Epithelial cell of proximal tubule (primary cell): ENCODE results near the gene TRAK1. TPM values are rescaled to one million over a fixed set of nuclear protein-coding genes. Genes with fewer than 3 reads are reported as not detected.

Source experiments
- DNase-seq: peaks from one replicate; pipeline ENCODE4 v3.0.0-alpha.2; 2011; ENCODE audit warnings: low read depth
- H3K4me3 ChIP-seq: 2 replicates; pipeline ENCODE4 v1.5.1; 2011; ENCODE audit warnings: low read depth, mild to moderate bottlenecking, low read length
- total RNA-seq: library from RNA; depleted of rRNA; stranded (reverse); fragments of >200 nt; gene quantifications from 2 replicates; pipeline ENCODE4 v1.2.3, GENCODE V29; 2015
- TF ChIP-seq, protein P1 (sequence below): conservative IDR thresholded peaks from 2 replicates; pipeline ENCODE4 v1.5.1; 2012; ENCODE audit warnings: low read depth, mild to moderate bottlenecking, low read length

The TRAK1 gene
- total RNA-seq, 1 donor from 2014 or later: 22.4 TPM

DNA sequence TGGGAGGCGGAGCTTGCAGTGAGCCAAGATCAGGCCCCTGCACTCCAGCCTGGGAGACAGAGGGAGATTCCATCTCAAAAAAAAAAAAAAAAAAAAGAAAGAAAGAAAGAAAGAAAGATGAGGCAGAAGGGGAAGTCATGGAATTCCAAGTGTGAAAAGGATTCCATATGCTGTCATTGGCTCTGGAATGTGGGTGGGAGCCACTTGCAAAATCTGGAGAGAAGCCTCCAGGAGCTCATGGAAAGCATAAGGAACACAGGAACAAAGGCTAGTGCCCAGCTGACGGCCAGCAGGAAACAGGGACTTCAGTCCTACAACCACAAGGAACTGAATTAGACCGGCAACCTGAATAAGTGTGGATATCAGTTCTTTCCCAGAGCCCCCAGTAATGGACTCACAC, 12.5 kb upstream of the TRAK1 start:
- TF ChIP-seq, protein P1, sequence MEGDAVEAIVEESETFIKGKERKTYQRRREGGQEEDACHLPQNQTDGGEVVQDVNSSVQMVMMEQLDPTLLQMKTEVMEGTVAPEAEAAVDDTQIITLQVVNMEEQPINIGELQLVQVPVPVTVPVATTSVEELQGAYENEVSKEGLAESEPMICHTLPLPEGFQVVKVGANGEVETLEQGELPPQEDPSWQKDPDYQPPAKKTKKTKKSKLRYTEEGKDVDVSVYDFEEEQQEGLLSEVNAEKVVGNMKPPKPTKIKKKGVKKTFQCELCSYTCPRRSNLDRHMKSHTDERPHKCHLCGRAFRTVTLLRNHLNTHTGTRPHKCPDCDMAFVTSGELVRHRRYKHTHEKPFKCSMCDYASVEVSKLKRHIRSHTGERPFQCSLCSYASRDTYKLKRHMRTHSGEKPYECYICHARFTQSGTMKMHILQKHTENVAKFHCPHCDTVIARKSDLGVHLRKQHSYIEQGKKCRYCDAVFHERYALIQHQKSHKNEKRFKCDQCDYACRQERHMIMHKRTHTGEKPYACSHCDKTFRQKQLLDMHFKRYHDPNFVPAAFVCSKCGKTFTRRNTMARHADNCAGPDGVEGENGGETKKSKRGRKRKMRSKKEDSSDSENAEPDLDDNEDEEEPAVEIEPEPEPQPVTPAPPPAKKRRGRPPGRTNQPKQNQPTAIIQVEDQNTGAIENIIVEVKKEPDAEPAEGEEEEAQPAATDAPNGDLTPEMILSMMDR: no peak
- no peak overlapping the region for H3K4me3 ChIP-seq
- DNase-seq: no peak

DNA sequence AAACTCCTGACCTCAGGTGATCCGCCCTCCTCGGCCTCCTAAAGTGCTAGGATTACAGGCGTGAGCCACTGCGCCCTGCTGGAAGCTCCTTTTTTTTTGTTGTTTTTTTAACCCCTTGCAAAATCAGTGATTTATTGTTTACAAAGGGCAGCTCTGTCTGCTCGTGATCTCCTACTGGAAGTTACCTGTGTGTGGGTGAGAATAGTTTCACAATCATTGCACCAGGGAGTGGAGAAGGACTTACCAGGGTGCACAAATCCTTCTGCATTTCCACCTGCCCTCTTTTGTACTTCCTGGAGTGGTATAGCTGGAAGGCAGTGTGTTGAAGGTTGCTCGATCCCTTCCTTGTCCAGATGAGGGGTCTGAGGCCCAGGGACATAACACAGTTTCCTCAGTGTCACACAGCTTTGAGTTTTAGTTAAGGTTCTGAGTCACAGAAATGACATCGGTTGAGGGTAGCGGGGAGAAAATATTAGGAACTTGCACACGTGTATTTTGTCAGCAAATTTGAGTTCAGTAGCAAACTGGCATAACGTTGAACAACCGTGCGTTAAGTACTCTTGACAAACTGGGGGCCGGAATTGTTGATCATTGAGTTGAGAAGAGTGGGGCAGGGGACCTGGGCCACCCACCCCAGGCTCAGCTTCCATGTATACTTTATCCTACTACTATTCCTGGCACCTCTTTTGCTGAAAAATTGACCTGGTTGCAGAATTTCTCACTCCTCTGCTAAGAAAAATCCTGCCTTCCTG, 11.3 kb upstream of the TRAK1 start:
- no peak overlapping the region for H3K4me3 ChIP-seq
- no peak for DNase-seq
- TF ChIP-seq, protein P1: no peak

DNA sequence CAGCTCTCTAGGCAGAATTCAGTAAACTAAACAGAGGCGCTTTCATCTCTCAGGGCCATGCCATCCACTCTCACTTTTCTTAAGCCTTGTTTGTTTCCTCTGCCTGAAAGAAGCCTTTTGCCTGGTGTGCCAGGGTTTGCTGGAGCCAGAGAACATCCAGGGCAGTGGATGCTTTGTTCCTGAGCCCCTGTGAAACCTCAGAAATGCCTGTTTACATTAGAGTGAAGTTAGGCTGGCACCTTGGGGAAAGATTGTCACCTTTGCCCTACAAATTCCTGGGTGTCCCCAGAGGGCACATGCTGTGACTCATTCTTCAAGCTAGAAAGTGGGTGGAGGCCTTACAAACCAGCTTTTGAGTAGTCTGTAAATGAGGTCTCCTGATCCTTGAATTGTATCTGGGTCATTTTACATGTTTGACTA, 10.7 kb upstream of the TRAK1 start:
- TF ChIP-seq, protein P1: no peak
- no peak overlapping the region for H3K4me3 ChIP-seq
- no peak for DNase-seq

DNA sequence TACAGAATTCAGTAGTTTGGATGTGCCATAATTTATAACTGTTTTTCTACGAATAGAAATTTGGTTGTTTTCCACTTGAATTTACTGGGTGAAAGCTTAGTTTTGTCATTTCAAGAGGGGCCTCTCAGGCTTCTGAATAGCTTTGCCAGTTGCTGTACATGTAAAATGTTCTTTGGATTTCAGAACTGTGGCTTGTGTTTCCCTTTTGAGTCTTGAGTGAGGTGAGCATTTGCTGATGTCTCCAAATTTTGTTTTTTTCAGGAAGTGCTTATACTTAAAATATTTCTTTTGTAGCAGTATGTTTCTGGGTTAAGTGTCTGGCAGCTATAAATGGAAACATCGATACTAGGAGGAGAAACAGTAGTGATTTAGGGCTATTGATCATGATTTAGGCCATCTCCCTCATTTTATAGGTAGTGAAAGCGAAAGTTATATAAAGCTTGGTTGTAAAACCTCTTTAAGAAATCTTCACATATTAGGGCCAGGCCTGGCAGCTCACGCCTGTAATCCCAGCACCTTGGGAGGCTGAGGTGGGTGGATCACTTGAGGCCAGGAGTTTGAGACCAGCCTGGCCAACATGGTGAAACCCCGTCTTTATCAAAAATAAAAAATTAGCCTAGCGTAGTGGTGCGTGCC, 9.2 kb upstream of the TRAK1 start:
- TF ChIP-seq, protein P1: no peak
- DNase-seq: no peak

DNA sequence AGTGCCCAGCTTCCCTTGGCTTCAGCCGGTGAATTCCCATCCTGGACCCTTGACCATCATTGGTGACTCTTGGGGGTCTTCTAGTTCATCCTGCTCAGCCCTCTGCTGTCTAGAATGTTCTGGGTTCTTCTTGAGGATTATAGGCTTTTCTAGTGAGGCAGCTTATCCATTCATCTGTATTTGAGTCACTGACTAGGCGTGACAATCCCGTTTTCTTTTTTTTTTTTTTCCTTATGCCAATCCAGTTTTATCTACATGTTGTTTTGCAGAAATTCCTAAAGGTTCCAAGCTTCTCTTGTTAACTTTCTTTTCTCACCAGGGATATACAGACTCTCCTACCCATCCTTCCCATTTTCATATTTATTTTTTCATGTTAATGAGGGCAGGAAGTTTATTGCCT, 6.6 kb upstream of the TRAK1 start:
- no peak for DNase-seq
- TF ChIP-seq, protein P1: no peak
- no peak overlapping the region for H3K4me3 ChIP-seq

More for the DNA sequence above, 9.2 kb upstream of the TRAK1 start:
- H3K4me3 ChIP-seq: no peak overlapping the region

DNA sequence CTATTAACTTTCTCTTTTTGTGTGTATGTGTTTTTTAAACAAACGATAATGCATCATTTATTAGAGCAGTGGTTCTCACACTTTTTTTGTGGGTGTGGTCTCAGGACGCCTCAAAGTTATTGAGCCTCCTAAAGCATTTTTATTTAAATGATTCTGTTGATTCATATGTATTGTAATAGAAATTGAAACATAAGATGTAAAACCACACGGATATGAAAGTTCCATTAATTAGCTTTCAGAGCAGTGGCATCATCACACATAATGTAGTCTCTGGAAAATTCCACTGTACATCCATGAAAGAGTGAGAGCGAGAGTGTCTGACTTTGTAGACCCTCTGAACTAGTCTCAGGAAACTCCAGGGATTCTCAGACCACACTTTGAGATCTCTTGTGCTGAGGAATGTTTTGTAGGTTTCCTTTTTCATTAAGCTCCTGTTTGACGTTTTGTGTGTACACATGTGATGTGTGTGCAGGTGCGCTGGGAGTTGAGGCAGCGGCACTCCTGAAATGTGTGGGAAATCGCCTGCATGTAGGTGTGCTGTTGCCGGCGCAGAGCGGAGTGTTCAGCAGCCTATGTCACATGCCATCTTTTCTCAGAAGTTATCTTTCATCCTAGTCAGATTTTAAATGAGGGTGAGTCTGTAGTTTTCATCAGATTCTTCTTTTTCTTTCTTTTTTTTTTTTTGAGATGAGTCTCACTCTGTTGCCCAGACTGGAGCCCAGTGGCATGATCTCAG, 5.3 kb upstream of the TRAK1 start:
- no peak for DNase-seq
- TF ChIP-seq, protein P1: no peak

More for the DNA sequence above, 5.3 kb upstream of the TRAK1 start:
- H3K4me3 ChIP-seq: no peak overlapping the region
